ENCODE data around the gene LRRC8A. TPM values are rescaled to one million over a fixed set of nuclear protein-coding genes. Genes with fewer than 3 reads are reported as not detected.
A peak's percentile ranks its signal among the peaks of the same experiment; 100 is the strongest.

Gene LRRC8A
- total RNA-seq, 1 donor from 2014 or later, result 45.5 TPM

- intact Hi-C loops (cut with DNase I), result no loop called here
- H3K27ac ChIP-seq, result no peak overlapping the region
Measured at GRCh38 chr9:128906741-128907140, 24.8 kb downstream of the LRRC8A start.

GRCh38 chr9:128908372-128908771, 26.4 kb downstream of the LRRC8A start:
- Histone ChIP-seq H3K4me1 (peaks cover 39% of the 10 kb centered on the region), H3K36me3 (peaks cover 49% of the 10 kb centered on the region), H3K4me3 (no peak overlapping the region), H3K27ac (no peak overlapping the region), H3K27me3 (ENCODE audit: low read depth) (no peaks in the 10 kb centered on the region), H3K9me3 (no peaks in the 10 kb centered on the region)
- TF ChIP-seq CTCF (IDR thresholded peaks at IDR 0.05), result no peak
- intact Hi-C loops (cut with DNase I), result no loop called here
- ATAC-seq (no peak), DNase-seq (no peak)

More at GRCh38 chr9:128906741-128907140, 24.8 kb downstream of the LRRC8A start:
- H3K4me3 ChIP-seq, result no peak overlapping the region
- no peaks in the 10 kb centered on the region for H3K9me3 ChIP-seq
- no peak for TF ChIP-seq CTCF (IDR thresholded peaks at IDR 0.05)
- DNase-seq (no peak), ATAC-seq (no peak)
- H3K4me1 ChIP-seq, result peaks cover 36% of the 10 kb centered on the region
- peaks cover 49% of the 10 kb centered on the region for H3K36me3 ChIP-seq
- no peaks in the 10 kb centered on the region for H3K27me3 ChIP-seq (ENCODE audit: low read depth)

- Histone ChIP-seq H3K27ac (peak overlapping the region; percentile 86), H3K36me3 (peaks cover 54% of the 10 kb centered on the region), H3K27me3 (ENCODE audit: low read depth) (no peaks in the 10 kb centered on the region), H3K4me3 (no peak overlapping the region), H3K9me3 (no peaks in the 10 kb centered on the region), H3K4me1 (peaks cover 49% of the 10 kb centered on the region)
- ATAC-seq, result no peak
- intact Hi-C loops (cut with DNase I), result no loop called here
- TF ChIP-seq CTCF (IDR thresholded peaks at IDR 0.05), result no peak
- no peak for DNase-seq
Measured at GRCh38 chr9:128909859-128910258, 27.9 kb downstream of the LRRC8A start.

GRCh38 chr9:128910906-128911305, 29.0 kb downstream of the LRRC8A start:
- peak overlapping the region; percentile 86 for H3K27ac ChIP-seq

GRCh38 chr9:128911529-128912035, 29.6 kb downstream of the LRRC8A start:
- intact Hi-C loops (cut with DNase I), result no loop called here

More at GRCh38 chr9:128910906-128911305, 29.0 kb downstream of the LRRC8A start:
- ATAC-seq (no peak), DNase-seq (peak; percentile 45)
- TF ChIP-seq CTCF (IDR thresholded peaks at IDR 0.05), result no peak
- no peaks in the 10 kb centered on the region for H3K9me3 ChIP-seq
- H3K36me3 ChIP-seq, result peaks cover 57% of the 10 kb centered on the region
- no peak overlapping the region for H3K4me3 ChIP-seq
- peaks cover 57% of the 10 kb centered on the region for H3K4me1 ChIP-seq
- no peaks in the 10 kb centered on the region for H3K27me3 ChIP-seq (ENCODE audit: low read depth)
- intact Hi-C loops (cut with DNase I), result no loop called here

More at GRCh38 chr9:128911529-128912035, 29.6 kb downstream of the LRRC8A start:
- ATAC-seq, result peak; percentile 43 to 45
- peak; percentile 74 for DNase-seq
- Histone ChIP-seq H3K27ac (peak overlapping the region; percentile 86), H3K27me3 (ENCODE audit: low read depth) (no peaks in the 10 kb centered on the region), H3K4me1 (peaks cover 64% of the 10 kb centered on the region), H3K36me3 (peaks cover 63% of the 10 kb centered on the region), H3K9me3 (no peaks in the 10 kb centered on the region), H3K4me3 (no peak overlapping the region)
- no peak for TF ChIP-seq CTCF (IDR thresholded peaks at IDR 0.05)

Measured in lower lobe of right lung (tissue), 2 donors.